Parathyroid adenoma (tissue), 2 donors: ENCODE results near the gene RGL1.
A peak's percentile ranks its signal among the peaks of the same experiment; 100 is the strongest.

Experiments
- H2AFZ ChIP-seq: fragments of 300-600 bp; sonication (generic); one replicate; pipeline ENCODE4 v1.7.0; 2017; ENCODE audit warnings: antibody characterized with exemption, mild to moderate bottlenecking
- H3K27ac ChIP-seq: fragments of 300-600 bp; sonication (generic); one replicate; pipeline ENCODE4 v1.7.0; 2017
- H3K27me3 ChIP-seq: fragments of 300-600 bp; sonication (generic); one replicate; pipeline ENCODE4 v1.7.0; 2017; ENCODE audit warnings: low read length; ENCODE audit not compliant: control insufficient read depth, insufficient read depth
- H3K36me3 ChIP-seq: fragments of 300-600 bp; sonication (generic); one replicate; pipeline ENCODE4 v1.7.0; 2017; ENCODE audit warnings: low read length; ENCODE audit not compliant: control insufficient read depth, insufficient read depth
- H3K4me1 ChIP-seq: fragments of 300-600 bp; sonication (generic); one replicate; pipeline ENCODE4 v1.7.0; 2017; ENCODE audit warnings: control low read depth
- H3K4me2 ChIP-seq: fragments of 300-600 bp; sonication (generic); one replicate; pipeline ENCODE4 v1.7.0; 2017; ENCODE audit warnings: low read length
- H3K4me3 ChIP-seq: fragments of 300-600 bp; sonication (generic); one replicate; pipeline ENCODE4 v1.7.0; 2017; ENCODE audit warnings: low read depth, low read length
- H3K79me2 ChIP-seq: fragments of 300-600 bp; sonication (generic); one replicate; pipeline ENCODE4 v1.7.0; 2017; ENCODE audit warnings: control low read depth
- H3K9ac ChIP-seq: fragments of 300-600 bp; sonication (generic); one replicate; pipeline ENCODE4 v1.7.0; 2017; ENCODE audit warnings: mild to moderate bottlenecking
- H3K9me3 ChIP-seq: fragments of 300-600 bp; sonication (generic); one replicate; pipeline ENCODE4 v1.7.0; 2017; ENCODE audit warnings: low read length; ENCODE audit not compliant: control insufficient read depth
- TF ChIP-seq, protein P1 (sequence below): fragments of 300-600 bp; sonication (generic); IDR thresholded peaks from one replicate; pipeline ENCODE4 v1.7.0; 2017; ENCODE audit warnings: antibody characterized with exemption, mild to moderate bottlenecking
- donor health status: primary hyperparathyroidism.

The RGL1 gene

DNA sequence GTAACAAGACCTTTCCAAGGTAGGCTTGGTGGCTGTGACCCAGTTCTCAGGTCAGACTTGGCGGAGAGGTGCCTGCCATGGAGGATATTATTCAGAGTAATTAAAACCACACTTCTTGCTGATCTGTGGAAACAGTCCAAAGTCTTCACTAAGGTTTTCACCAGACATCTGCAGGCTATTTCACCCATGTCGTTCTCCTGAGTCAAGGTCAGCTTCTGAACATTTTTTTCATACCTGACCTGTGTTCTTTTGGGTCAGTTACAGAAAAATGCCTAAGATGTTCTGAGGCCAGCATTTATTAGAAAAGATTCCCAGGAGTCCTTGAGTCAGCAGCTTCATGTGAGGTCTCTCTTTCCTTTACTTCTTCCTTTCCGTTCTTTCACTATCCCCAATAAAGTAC is 54.9 kb downstream of the RGL1 start:
- peak overlapping the region; percentile 24 for H3K27ac ChIP-seq
- TF ChIP-seq, protein P1, sequence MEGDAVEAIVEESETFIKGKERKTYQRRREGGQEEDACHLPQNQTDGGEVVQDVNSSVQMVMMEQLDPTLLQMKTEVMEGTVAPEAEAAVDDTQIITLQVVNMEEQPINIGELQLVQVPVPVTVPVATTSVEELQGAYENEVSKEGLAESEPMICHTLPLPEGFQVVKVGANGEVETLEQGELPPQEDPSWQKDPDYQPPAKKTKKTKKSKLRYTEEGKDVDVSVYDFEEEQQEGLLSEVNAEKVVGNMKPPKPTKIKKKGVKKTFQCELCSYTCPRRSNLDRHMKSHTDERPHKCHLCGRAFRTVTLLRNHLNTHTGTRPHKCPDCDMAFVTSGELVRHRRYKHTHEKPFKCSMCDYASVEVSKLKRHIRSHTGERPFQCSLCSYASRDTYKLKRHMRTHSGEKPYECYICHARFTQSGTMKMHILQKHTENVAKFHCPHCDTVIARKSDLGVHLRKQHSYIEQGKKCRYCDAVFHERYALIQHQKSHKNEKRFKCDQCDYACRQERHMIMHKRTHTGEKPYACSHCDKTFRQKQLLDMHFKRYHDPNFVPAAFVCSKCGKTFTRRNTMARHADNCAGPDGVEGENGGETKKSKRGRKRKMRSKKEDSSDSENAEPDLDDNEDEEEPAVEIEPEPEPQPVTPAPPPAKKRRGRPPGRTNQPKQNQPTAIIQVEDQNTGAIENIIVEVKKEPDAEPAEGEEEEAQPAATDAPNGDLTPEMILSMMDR: no peak

DNA sequence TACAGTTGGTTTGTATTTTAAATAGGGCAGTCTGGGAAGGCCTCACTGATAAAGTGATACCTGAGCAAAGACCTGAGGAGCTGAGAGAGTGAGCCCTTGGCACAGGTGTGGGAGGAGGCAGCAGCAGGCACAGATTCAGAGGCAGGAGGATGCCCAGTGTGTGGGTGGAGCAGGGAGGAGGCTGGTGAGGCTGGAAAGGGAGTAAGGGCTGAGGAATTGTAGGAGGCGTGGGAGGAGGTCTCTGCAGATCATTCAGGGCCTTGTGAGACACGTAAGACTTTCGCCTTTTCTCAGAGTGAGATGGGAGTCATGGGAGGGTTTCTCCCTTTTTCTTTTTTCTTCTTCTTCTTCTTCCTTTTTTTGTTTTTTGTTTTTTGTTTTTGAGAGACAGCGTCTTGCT is 58.0 kb downstream of the RGL1 start:
- Histone ChIP-seq H3K27ac (no peak overlapping the region), H3K9ac (no peak overlapping the region), H3K9me3 (no peaks in the 10 kb centered on the region), H3K4me2 (no peak overlapping the region), H2AFZ (no peak overlapping the region), H3K27me3 (no peaks in the 10 kb centered on the region), H3K36me3 (no peaks in the 10 kb centered on the region), H3K4me3 (no peak overlapping the region), H3K79me2 (no peaks in the 10 kb centered on the region), H3K4me1 (peaks cover 3% of the 10 kb centered on the region)
- TF ChIP-seq, protein P1: no peak

More for the DNA sequence above, 54.9 kb downstream of the RGL1 start:
- Histone ChIP-seq H3K4me2 (no peak overlapping the region), H3K27me3 (no peaks in the 10 kb centered on the region), H3K4me1 (peaks cover 3% of the 10 kb centered on the region), H2AFZ (peak overlapping the region; percentile 25), H3K9ac (no peak overlapping the region), H3K79me2 (no peaks in the 10 kb centered on the region), H3K9me3 (no peaks in the 10 kb centered on the region), H3K36me3 (no peaks in the 10 kb centered on the region), H3K4me3 (no peak overlapping the region)

DNA sequence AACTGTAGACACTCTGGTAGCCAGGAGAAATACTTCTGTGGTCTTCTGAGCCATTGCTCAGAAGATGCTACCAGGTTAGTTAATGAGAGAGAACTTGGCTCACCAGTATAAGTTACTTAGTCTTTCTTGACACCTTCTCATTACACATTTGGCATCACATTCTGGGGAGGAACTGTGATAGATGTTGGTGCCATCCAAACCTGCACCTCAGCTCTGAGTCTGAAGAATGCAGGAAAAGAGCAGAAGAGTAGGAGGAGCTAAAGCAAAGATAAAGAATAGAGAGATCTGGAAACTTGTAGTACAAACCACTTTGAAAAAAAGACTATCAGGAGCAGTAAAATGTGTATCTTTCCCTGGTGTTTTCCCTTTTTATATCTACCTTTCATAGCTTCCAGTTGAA is 58.9 kb downstream of the RGL1 start:
- Histone ChIP-seq H3K27me3 (no peaks in the 10 kb centered on the region), H3K79me2 (no peaks in the 10 kb centered on the region), H3K9ac (no peak overlapping the region), H3K9me3 (no peaks in the 10 kb centered on the region), H2AFZ (no peak overlapping the region), H3K27ac (no peak overlapping the region), H3K4me1 (peaks cover 3% of the 10 kb centered on the region), H3K36me3 (no peaks in the 10 kb centered on the region), H3K4me3 (no peak overlapping the region), H3K4me2 (no peak overlapping the region)
- TF ChIP-seq, protein P1: no peak

DNA sequence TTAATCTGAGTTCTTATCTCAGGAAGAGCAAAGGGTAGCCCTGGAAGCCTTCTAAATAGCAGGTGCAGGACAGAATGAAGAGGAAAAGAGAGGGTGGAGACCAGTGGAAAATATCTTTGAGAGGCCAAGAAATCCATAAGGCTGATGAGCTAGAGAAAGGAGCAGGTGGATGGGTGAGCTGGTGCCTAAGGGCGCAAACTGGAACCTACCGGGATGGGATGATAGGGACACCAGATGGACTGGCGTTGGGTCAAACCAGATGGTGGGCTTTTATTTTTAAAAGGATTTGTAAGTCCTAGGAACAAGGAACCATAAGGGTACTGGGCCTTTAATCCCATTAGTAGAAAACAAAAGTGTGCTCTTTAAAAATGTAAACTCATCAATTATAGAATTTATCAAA is 59.7 kb downstream of the RGL1 start:
- no peaks in the 10 kb centered on the region for H3K36me3 ChIP-seq
- H3K9me3 ChIP-seq: no peaks in the 10 kb centered on the region
- no peak overlapping the region for H3K4me2 ChIP-seq
- no peak overlapping the region for H3K9ac ChIP-seq
- H3K27me3 ChIP-seq: no peaks in the 10 kb centered on the region
- no peak overlapping the region for H3K27ac ChIP-seq
- H2AFZ ChIP-seq: no peak overlapping the region
- peaks cover under 1% of the 10 kb centered on the region for H3K4me1 ChIP-seq
- TF ChIP-seq, protein P1: no peak
- no peak overlapping the region for H3K4me3 ChIP-seq
- H3K79me2 ChIP-seq: no peaks in the 10 kb centered on the region

DNA sequence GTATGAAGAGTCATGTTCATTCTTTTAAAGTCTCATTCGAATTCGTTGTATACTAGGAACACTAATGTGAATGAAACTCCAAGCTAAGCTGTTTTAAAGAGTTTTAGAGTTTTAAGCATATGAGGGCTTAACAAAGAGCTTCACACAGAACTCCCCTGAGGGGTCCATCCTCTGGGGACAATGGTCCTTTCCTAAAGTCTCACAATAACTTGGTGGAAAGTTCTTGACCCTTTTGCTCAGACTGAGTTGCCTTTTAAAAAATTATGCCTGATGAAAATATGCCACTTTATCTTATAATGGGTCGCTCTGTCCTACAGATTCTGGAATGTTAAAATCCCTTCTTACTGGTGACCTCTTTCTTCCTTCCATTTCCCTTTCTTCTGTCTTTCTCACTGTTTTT is 64.3 kb downstream of the RGL1 start:
- TF ChIP-seq, protein P1: no peak
- Histone ChIP-seq H3K36me3 (no peaks in the 10 kb centered on the region), H3K4me3 (no peak overlapping the region), H3K4me2 (no peak overlapping the region), H3K27ac (no peak overlapping the region), H3K79me2 (no peaks in the 10 kb centered on the region), H3K9me3 (no peaks in the 10 kb centered on the region), H3K9ac (no peak overlapping the region), H3K27me3 (no peaks in the 10 kb centered on the region), H2AFZ (no peak overlapping the region), H3K4me1 (peaks cover 6% of the 10 kb centered on the region)
